H9 (cell line): ENCODE data around the gene AP1B1. TPM values are rescaled to one million over a fixed set of nuclear protein-coding genes. Genes with fewer than 3 reads are reported as not detected.

Source experiments
- DNase-seq: peaks from one replicate; pipeline ENCODE4 v3.0.0-alpha.2; 2017
- H2AFZ ChIP-seq: one replicate; pipeline ENCODE4 v1.6.1; 2013; ENCODE audit warnings: mild to moderate bottlenecking, low read length, control low read depth, moderate library complexity
- H2AK5ac ChIP-seq: 2 replicates; pipeline ENCODE4 v1.6.1; 2013; ENCODE audit warnings: low read length, control low read depth, mixed read lengths; ENCODE audit not compliant: insufficient read length
- H2BK120ac ChIP-seq: one replicate; pipeline ENCODE4 v1.6.1; 2013; ENCODE audit warnings: low read depth, mild to moderate bottlenecking, low read length, control low read depth, inconsistent platforms; ENCODE audit not compliant: poor library complexity, severe bottlenecking
- H2BK12ac ChIP-seq: 2 replicates; pipeline ENCODE4 v1.6.1; 2013; ENCODE audit warnings: low read length, control low read depth, mixed read lengths, low read depth; ENCODE audit not compliant: insufficient read length
- H2BK15ac ChIP-seq: 2 replicates; pipeline ENCODE4 v1.6.1; 2013; ENCODE audit warnings: low read depth, low read length, control low read depth
- H2BK20ac ChIP-seq: one replicate; pipeline ENCODE4 v1.6.1; 2013; ENCODE audit warnings: low read depth, mild to moderate bottlenecking, low read length, control low read depth, inconsistent platforms; ENCODE audit not compliant: poor library complexity, severe bottlenecking
- H2BK5ac ChIP-seq: 2 replicates; pipeline ENCODE4 v1.6.1; 2013; ENCODE audit warnings: low read length, control low read depth, mixed read lengths; ENCODE audit not compliant: insufficient read length
- H3K14ac ChIP-seq: 2 replicates; pipeline ENCODE4 v1.6.1; 2013; ENCODE audit warnings: low read length, control low read depth; ENCODE audit not compliant: insufficient read depth
- H3K18ac ChIP-seq: 2 replicates; pipeline ENCODE4 v1.6.1; 2013; ENCODE audit warnings: low read depth, mild to moderate bottlenecking, mixed read lengths, low read length, control low read depth; ENCODE audit not compliant: insufficient read length
- H3K23ac ChIP-seq: 2 replicates; pipeline ENCODE4 v1.6.1; 2013; ENCODE audit warnings: low read length, control low read depth, mixed read lengths, low read depth; ENCODE audit not compliant: insufficient read length
- H3K23me2 ChIP-seq: 2 replicates; pipeline ENCODE4 v1.6.1; 2013; ENCODE audit warnings: low read depth, mild to moderate bottlenecking, mixed read lengths, low read length, control low read depth; ENCODE audit not compliant: insufficient read length, poor library complexity, severe bottlenecking
- H3K27ac ChIP-seq: 2 replicates; pipeline ENCODE4 v1.5.1; 2013; ENCODE audit warnings: low read length, control low read depth, mixed read lengths, low read depth; ENCODE audit not compliant: insufficient read length
- H3K27me3 ChIP-seq: 2 replicates; pipeline ENCODE4 v1.6.1; 2013; ENCODE audit warnings: low read length, control low read depth, inconsistent platforms; ENCODE audit not compliant: insufficient read depth
- H3K4ac ChIP-seq: 2 replicates; pipeline ENCODE4 v1.6.1; 2013; ENCODE audit warnings: low read depth, mild to moderate bottlenecking, control low read depth, inconsistent platforms, low read length, moderate library complexity
- H3K4me1 ChIP-seq: 2 replicates; pipeline ENCODE4 v1.6.1; 2013; ENCODE audit warnings: low read length, control low read depth, inconsistent platforms; ENCODE audit not compliant: insufficient read depth
- H3K4me2 ChIP-seq: 2 replicates; pipeline ENCODE4 v1.6.1; 2013; ENCODE audit warnings: low read length, control low read depth, mixed read lengths; ENCODE audit not compliant: insufficient read length, insufficient read depth
- H3K56ac ChIP-seq: 2 replicates; pipeline ENCODE4 v1.6.1; 2013; ENCODE audit warnings: low read depth, mild to moderate bottlenecking, mixed read lengths, low read length, control low read depth; ENCODE audit not compliant: insufficient read length
- H3K79me1 ChIP-seq: 2 replicates; pipeline ENCODE4 v1.6.1; 2013; ENCODE audit warnings: low read depth, mild to moderate bottlenecking, moderate library complexity, low read length, control low read depth, inconsistent platforms; ENCODE audit not compliant: insufficient read depth, poor library complexity, severe bottlenecking
- H3K79me2 ChIP-seq: 2 replicates; pipeline ENCODE4 v1.6.1; 2013; ENCODE audit warnings: low read length, control low read depth, inconsistent platforms; ENCODE audit not compliant: insufficient read depth
- H3K9ac ChIP-seq: 2 replicates; pipeline ENCODE4 v1.6.1; 2013; ENCODE audit warnings: low read length, control low read depth, mixed read lengths; ENCODE audit not compliant: insufficient read length; ENCODE audit errors: extremely low read depth
- H3K9me3 ChIP-seq: one replicate; pipeline ENCODE4 v1.6.1; 2013; ENCODE audit warnings: low read depth, low read length, inconsistent platforms; ENCODE audit not compliant: control insufficient read depth
- H3T11ph ChIP-seq: one replicate; pipeline ENCODE4 v1.6.1; 2013; ENCODE audit warnings: mild to moderate bottlenecking, low read length, control low read depth, inconsistent platforms
- H4K20me1 ChIP-seq: one replicate; pipeline ENCODE4 v1.6.1; 2013; ENCODE audit not compliant: control insufficient read depth, insufficient read length, insufficient read depth
- H4K5ac ChIP-seq: 2 replicates; pipeline ENCODE4 v1.6.1; 2013; ENCODE audit warnings: low read depth, mild to moderate bottlenecking, mixed read lengths, low read length, control low read depth; ENCODE audit not compliant: insufficient read length
- H4K8ac ChIP-seq: replicated peaks from 2 replicates; pipeline ENCODE4 v1.6.1; 2013; ENCODE audit warnings: low read length, control low read depth, mixed read lengths, low read depth; ENCODE audit not compliant: insufficient read length
- H4K91ac ChIP-seq: 2 replicates; pipeline ENCODE4 v1.6.1; 2013; ENCODE audit warnings: low read depth, mild to moderate bottlenecking, moderate library complexity, mixed read lengths, low read length, control low read depth; ENCODE audit not compliant: insufficient read length
- H3K27ac Mint-ChIP-seq, 3 experiments: 2 replicates in 2 of 3; 3 replicates in 1 of 3; pipeline ENCODE4 v1.8.0; 2020 to 2021; ENCODE audit warnings: mixed read lengths in 3 of 3, mild to moderate bottlenecking in 1 of 3, moderate library complexity in 1 of 3
- H3K27me3 Mint-ChIP-seq: 2 replicates; pipeline ENCODE4 v1.8.0; 2021; ENCODE audit warnings: low read depth, mild to moderate bottlenecking, moderate library complexity, mixed read lengths
- H3K36me3 Mint-ChIP-seq, 3 experiments: 2 replicates in 2 of 3; 3 replicates in 1 of 3; pipeline ENCODE4 v1.8.0; 2020 to 2021; ENCODE audit warnings: low read depth in 3 of 3, mixed read lengths in 3 of 3; ENCODE audit not compliant: insufficient read depth in 1 of 3
- H3K4me1 Mint-ChIP-seq, 2 experiments: 2 replicates each; pipeline ENCODE4 v1.8.0; 2020; ENCODE audit warnings: mixed read lengths in 2 of 2
- H3K4me3 Mint-ChIP-seq, 2 experiments: 2 replicates in 1 of 2; 3 replicates in 1 of 2; pipeline ENCODE4 v1.8.0; 2020 to 2021; ENCODE audit warnings: mild to moderate bottlenecking in 2 of 2, mixed read lengths in 2 of 2, moderate library complexity in 1 of 2
- H3K9me3 Mint-ChIP-seq, 2 experiments: 2 replicates in 1 of 2; 3 replicates in 1 of 2; pipeline ENCODE4 v1.8.0; 2020; ENCODE audit warnings: mild to moderate bottlenecking in 2 of 2, mixed read lengths in 2 of 2, moderate library complexity in 1 of 2
- WGBS: extraction: QIAGEN DNeasy Blood & Tissue Kit; methylation state at CpG from one replicate; pipeline ENCODE4 v1.1.7; 2013; ENCODE audit warnings: missing lambda C conversion rate, low lambda C conversion rate, mixed read lengths; ENCODE audit not compliant: insufficient read length; ENCODE audit errors: extremely low coverage; 5-methylcytosine and 5-hydroxymethylcytosine counted together
- total RNA-seq: library from RNA; stranded (reverse); gene quantifications from 2 replicates; pipeline ENCODE4 v1.2.1, GENCODE V29; 2021
- TF ChIP-seq, protein P1 (sequence below): fragments of 200-600 bp; sonication (generic); conservative IDR thresholded peaks from 3 replicates; pipeline ENCODE4 v1.8.0; 2021; ENCODE audit warnings: antibody characterized with exemption, mild to moderate bottlenecking

The AP1B1 gene
- total RNA-seq, 1 experiment from 2014 or later: 64.0 TPM

DNA sequence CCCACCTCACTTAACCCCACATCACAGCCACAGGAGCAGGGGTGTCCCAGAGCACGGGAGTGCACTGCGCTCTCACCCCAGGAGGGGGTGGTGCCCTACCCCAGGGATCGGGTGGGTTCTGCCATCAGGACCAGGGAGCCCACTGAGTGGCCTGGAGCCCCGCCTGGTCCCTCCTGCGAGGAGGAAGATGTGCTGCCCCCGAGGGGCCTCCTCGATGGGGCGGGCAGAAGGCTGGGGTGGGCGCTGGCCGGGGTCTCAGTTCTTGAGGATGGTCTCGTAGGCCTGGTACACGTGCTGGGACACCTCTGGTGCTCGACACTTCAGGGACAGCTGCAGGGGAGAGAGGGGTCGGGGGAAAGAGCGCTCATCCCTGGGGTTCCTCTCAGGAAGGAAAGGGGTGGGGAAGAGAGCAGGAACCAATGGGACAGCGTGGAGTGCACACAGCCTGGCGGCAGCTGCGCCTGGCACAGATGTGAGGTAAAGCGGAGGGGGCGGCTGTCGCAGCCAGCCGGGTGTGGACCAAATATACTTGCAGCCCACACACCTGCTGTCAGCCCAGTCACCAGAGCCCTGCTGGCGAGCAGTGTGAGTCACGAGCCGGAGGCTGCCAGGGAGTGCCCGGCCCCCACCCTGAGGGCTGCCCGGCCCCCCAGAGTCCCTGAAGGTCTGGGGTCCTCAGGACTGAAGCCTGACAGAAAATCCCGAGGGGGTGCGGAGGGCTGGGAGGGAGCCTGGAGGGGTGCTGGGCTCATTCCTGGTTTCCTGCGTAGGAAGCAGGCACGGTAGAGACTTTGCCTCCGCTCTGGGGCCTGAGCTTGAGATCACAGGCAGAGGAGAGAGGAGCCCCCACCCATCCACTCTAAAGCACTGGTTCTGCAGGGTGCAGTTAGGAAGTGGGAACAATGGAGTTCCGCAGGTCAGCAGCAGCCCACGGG lies 59.5 kb downstream of the AP1B1 start:
- WGBS: no CpG with 5 or more reads among the region's 34 CpGs
- H3K4me3 Mint-ChIP-seq: no peak overlapping the region
- Histone ChIP-seq H2BK15ac (no peak overlapping the region), H3K79me1 (no peaks in the 10 kb centered on the region), H3K23ac (no peak overlapping the region), H3K56ac (no peak overlapping the region), H3K9ac (no peak overlapping the region), H2BK120ac (no peak overlapping the region), H2BK12ac (no peak overlapping the region), H2AK5ac (no peak overlapping the region), H2BK20ac (no peak overlapping the region), H3K27me3 (no peaks in the 10 kb centered on the region), H2AFZ (no peak overlapping the region), H2BK5ac (no peak overlapping the region), H3K4me1 (no peaks in the 10 kb centered on the region), H4K8ac (no peak overlapping the region), H3K23me2 (no peaks in the 10 kb centered on the region), H3K27ac (no peak overlapping the region), H4K20me1 (peaks cover 3% of the 10 kb centered on the region), H3K4ac (no peak overlapping the region), H3K14ac (no peak overlapping the region), H4K5ac (no peak overlapping the region), H3K9me3 (no peaks in the 10 kb centered on the region), H3K18ac (no peak overlapping the region), H4K91ac (no peak overlapping the region), H3T11ph (no peak overlapping the region), H3K4me2 (no peak overlapping the region), H3K79me2 (no peaks in the 10 kb centered on the region)
- H3K27ac Mint-ChIP-seq: no peak overlapping the region; a peak in 2 of 7 replicates
- H3K9me3 Mint-ChIP-seq: no peaks in the 10 kb centered on the region
- H3K36me3 Mint-ChIP-seq: peaks cover 3 to 27% (median 25%) of the 10 kb centered on the region in 3 experiments; a peak in 6 of 7 replicates
- TF ChIP-seq, protein P1, sequence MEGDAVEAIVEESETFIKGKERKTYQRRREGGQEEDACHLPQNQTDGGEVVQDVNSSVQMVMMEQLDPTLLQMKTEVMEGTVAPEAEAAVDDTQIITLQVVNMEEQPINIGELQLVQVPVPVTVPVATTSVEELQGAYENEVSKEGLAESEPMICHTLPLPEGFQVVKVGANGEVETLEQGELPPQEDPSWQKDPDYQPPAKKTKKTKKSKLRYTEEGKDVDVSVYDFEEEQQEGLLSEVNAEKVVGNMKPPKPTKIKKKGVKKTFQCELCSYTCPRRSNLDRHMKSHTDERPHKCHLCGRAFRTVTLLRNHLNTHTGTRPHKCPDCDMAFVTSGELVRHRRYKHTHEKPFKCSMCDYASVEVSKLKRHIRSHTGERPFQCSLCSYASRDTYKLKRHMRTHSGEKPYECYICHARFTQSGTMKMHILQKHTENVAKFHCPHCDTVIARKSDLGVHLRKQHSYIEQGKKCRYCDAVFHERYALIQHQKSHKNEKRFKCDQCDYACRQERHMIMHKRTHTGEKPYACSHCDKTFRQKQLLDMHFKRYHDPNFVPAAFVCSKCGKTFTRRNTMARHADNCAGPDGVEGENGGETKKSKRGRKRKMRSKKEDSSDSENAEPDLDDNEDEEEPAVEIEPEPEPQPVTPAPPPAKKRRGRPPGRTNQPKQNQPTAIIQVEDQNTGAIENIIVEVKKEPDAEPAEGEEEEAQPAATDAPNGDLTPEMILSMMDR: no peak
- peaks cover 2 to 3% of the 10 kb centered on the region in 2 experiments; a peak in 2 of 4 replicates for H3K4me1 Mint-ChIP-seq
- DNase-seq: no peak
- H3K27me3 Mint-ChIP-seq: no peaks in the 10 kb centered on the region
